ENCODE data around the gene ZNF560.
A peak's percentile ranks its signal among the peaks of the same experiment; 100 is the strongest.
"Not testable (repeated sequence)": the region's sequence is repeated elsewhere in the genome, so short reads cannot be mapped to it uniquely, and the experiment has no call there.

The ZNF560 gene

DNA sequence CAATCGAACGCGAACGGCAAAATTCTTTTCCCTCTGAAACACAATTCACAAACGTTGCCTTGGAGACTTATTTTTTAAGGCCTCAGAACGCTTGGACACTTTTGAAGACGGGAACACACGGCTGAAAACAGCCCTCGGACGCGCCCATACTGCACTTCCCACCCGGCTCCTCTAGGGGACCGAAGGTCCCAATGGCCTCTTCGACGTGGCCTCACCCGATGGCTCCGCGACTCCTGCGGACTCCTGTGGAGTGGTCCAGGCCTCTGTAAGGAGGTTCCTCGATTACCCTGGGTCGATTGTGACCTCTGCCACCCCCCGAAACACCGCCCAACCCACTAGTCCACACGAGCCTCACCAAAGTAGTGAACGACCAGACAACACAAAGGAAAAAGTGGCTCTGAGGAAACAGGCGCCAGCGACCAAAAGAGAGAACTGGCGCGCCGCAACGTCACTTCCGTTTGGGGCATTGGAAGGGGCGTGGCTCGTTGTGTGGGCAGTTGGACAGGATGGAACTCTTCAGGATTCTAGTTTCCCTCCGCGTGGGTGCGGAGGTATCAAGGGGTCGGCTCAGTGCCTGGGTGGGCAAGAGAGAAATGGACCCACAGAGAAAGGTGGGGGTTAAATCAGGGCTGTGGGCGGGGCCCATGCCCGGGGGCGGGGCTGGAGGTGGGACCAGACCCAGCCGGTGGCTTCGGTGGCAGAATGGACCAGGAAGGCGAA, at the start of gene ZNF560:
Gene ZNF560 (minus strand): TSS at position 434 of the 720 bp plus-strand sequence. CDS start 23,303 bp downstream, outside the sequence.
- no peak for DNase-seq (ENCODE audit: low read depth, low spot score)

- DNase-seq (ENCODE audit: low read depth, low spot score) = no peak
Observed at GRCh38 chr19:9547870-9548269, 49.5 kb upstream of the ZNF560 start.

- DNase-seq (ENCODE audit: low read depth, low spot score) = not testable (repeated sequence)
Observed at GRCh38 chr19:9541281-9541680, 42.9 kb upstream of the ZNF560 start.

DNA sequence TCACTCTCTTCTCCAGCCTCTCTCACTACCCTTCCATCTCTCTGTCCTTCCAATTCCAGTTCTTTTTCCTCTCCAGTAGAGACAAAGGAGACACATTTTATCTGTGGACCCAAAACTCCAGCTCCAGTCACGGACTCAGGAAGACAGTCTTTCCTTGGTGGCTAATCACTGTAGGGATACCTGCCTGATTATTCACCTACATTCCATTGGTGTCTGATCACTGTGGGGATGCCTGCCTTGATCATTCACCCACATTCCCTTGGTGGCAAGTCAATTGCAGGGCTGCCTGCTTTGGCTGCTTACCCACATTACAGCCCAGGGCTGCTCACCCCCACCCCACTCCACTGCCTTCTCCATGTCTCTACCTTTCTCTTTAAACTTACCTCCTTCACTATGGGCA, 41.5 kb upstream of the ZNF560 start:
- not testable (repeated sequence) for DNase-seq (ENCODE audit: low read depth, low spot score)

DNA sequence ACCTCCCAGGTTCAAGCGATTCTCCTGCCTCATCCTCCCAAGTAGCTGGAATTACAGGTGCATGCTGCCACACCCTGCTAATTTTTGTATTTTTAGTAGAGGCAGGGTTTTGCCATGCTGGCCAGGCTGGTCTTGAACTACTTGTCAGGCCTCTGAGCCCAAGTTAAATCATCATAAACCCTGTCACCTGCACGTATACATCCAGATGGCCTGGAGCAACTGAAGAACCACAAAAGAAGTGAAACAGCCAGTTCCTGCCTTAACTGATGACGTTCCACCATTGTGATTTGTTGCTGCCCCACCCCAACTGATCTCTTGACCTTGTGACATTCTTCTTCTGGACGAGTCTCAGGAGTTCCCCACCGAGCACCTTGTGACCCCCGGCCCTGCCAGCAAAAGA, 40.8 kb upstream of the ZNF560 start:
- not testable (repeated sequence) for DNase-seq (ENCODE audit: low read depth, low spot score)

GRCh38 chr19:9538183-9539058, 40.0 kb upstream of the ZNF560 start, which contains the start of gene ZNF426:
ZNF426 (minus strand) TSS chr19:9538645; CDS start chr19:9536232, 2,413 bp downstream.
- peak; percentile 57 for DNase-seq (ENCODE audit: low read depth, low spot score)

DNA sequence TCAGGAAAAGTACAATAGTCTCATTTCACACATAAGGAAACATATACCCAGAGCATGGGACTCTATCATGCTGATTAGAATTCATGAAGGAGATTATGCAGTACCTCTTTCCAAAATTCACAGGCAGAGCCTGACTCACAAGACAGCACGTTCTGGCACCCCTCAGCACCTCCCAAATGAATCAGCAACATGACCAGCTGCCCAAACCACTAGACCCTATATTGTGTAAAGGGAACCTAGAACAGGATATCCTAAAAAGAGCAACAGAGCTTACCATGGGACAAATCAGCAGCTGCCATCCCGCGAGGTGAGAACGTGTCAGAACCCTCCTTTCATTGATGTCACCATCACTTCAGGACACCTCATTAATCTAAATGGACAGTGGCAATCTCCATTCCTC, 37.5 kb upstream of the ZNF560 start:
- no peak for DNase-seq (ENCODE audit: low read depth, low spot score)

GRCh38 chr19:9531933-9532332, 33.5 kb upstream of the ZNF560 start:
- no peak for DNase-seq (ENCODE audit: low read depth, low spot score)

DNA sequence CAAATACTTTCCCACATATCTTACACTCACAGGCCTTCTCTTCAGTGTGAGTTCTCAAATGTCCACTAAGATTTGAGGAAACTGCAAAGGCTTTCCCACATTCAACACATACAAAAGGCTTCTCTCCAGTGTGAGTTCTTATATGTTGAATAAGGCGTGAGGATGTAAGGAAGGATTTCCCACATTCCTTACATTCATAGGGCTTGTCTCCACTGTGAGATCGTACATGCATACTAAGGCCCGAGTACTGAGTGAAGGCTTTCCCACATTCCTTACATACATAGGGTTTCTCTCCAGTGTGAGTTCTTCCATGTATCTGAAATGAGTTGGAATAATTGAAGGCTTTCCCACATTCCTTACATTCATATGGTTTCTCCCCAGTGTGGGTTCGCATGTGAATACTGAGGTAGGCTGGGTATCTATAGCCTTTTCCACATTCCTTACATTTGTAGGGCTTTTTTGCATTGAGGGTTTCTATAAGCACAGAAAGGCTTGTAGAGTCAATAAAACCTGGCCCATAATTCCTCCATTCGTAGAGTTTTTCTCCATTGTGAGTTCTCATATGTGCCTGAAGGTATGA, 30.4 kb upstream of the ZNF560 start:
- DNase-seq (ENCODE audit: low read depth, low spot score) = no peak

- DNase-seq (ENCODE audit: low read depth, low spot score) = no peak
Observed at GRCh38 chr19:9523885-9524474, 25.6 kb upstream of the ZNF560 start.

- no peak for DNase-seq (ENCODE audit: low read depth, low spot score)
Observed at GRCh38 chr19:9507285-9507684, 8.9 kb upstream of the ZNF560 start.

- no peak for DNase-seq (ENCODE audit: low read depth, low spot score)
Observed at GRCh38 chr19:9500796-9501195, 2.4 kb upstream of the ZNF560 start.

DNA sequence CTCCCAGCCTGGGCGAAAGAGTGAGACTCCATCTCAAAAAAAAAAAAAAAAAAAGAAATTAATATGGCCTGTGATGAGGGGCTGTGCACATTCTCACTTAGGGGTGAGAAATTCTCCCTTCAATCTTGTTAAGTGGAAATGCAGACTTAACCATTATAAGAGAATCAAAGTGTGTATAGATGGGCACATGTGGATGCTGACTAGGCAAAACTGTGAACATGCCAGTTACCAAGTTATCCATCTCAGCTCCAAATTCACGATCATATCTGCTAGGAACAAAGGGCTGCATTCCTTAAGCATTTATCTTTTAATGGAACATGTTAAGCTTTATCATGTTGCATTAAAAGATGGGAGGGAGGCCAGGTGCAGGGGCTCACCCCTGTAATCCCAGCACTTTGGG, 4.3 kb downstream of the ZNF560 start:
- no peak for DNase-seq (ENCODE audit: low read depth, low spot score)

DNA sequence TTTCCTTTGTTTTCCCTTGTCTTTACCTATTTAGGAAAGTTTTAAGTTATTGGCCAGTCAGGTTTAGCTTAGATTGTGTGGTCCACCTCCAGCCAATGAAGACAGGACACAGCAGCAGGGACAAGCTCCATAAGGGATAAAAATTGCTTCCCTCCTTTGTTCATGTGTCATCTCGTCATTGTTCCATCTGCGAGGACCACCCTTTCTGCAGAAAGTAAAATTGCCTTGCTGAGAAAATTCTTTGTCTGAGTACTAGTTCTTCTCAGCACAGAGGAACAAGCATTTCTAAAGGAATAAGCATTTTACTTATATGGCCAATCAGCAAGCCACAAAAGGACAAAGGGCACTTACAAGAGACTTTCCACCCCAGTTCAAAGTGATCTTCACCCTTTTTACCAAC, 11.4 kb downstream of the ZNF560 start:
- DNase-seq (ENCODE audit: low read depth, low spot score) = no peak

- no peak for DNase-seq (ENCODE audit: low read depth, low spot score)
Observed at GRCh38 chr19:9485140-9485539, 13.3 kb downstream of the ZNF560 start.

GRCh38 chr19:9474975-9475374, 23.4 kb downstream of the ZNF560 start:
- DNase-seq (ENCODE audit: low read depth, low spot score) = no peak

- DNase-seq (ENCODE audit: low read depth, low spot score) = no peak
Observed at GRCh38 chr19:9467161-9467560, 31.3 kb downstream of the ZNF560 start.

GRCh38 chr19:9461938-9462337, 36.5 kb downstream of the ZNF560 start:
- no peak for DNase-seq (ENCODE audit: low read depth, low spot score)

DNA sequence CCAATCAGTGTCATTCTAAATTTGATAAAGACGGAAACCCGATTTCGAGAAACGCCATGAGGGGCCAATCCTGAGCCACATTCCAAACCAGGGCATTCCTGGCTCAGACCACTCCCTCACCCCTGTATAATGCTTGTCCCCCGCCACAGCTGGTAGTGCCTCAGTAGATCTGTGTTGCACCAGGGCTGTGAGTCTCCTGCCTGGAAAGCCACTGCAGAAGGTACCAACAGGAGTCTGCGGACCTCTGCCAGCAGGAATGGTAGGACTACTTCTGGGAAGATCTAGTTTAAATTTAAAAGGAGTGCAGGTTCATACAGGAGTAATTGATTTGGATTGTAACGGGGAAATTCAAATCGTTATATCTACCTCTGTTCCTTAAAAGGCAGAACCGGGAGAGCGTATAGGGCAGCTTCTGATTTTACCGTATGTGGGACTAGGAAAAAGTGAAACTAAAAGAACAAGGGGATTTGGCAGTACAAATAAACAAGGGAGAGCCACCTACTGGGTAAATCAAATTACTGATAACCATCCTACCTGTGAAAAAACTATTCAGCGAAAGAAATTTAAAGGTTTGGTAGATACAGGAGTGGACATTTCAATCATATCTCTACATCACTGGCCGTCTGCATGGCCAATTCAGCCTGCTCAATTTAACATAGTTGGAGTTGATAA, 42.3 kb downstream of the ZNF560 start:
- DNase-seq (ENCODE audit: low read depth, low spot score) = no peak

DNA sequence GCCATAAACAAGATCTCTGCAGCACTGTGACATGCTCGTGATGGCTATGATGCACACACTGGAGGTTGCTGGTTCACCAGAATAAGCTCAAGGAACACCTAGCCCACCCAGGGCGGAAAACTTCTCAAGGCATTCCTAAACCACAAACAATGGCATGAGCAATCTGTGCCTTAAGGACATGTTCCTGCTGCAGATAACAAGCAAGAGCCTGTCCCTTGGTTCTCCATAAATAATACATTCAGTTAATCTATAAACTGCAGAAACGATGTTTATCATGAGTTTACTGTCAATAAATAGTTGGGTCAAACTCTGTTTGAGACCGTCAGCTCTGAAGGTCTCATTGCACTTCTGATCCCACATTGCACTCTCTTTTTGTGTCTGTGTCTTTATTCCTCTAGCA, 44.5 kb downstream of the ZNF560 start:
- no peak for DNase-seq (ENCODE audit: low read depth, low spot score)

- no peak for DNase-seq (ENCODE audit: low read depth, low spot score)
Observed at GRCh38 chr19:9445037-9445436, 53.4 kb downstream of the ZNF560 start.
